IPS-NIHi11 (cell line): Measurements from ENCODE around the gene RAD51B.
"Not testable (repeated sequence)": the region's sequence is repeated elsewhere in the genome, so short reads cannot be mapped to it uniquely, and the experiment has no call there.

Experiments
- DNase-seq: peaks from one replicate; pipeline ENCODE4 v3.0.0; 2012; ENCODE audit warnings: mixed read lengths, low spot score

Gene RAD51B

DNA sequence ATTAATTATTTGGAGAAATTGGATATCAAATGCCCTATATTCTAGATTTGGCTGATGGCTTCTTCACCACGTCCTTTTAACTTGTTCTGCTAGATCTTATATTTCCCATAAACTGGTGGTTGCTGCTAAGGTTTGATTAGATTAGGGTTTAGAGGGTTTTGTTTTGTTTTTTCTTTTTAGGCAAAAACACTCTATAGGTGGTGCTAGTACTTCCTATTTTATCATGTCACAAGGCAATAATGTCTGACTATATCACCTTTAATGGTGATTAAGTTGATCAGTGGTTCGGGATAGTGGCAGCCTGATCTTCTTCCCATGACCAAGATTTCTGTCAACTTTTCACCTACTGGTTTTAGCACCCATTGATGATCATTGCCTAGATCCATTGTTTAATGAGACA is 455.1 kb downstream of the RAD51B start:
- DNase-seq = no peak

DNA sequence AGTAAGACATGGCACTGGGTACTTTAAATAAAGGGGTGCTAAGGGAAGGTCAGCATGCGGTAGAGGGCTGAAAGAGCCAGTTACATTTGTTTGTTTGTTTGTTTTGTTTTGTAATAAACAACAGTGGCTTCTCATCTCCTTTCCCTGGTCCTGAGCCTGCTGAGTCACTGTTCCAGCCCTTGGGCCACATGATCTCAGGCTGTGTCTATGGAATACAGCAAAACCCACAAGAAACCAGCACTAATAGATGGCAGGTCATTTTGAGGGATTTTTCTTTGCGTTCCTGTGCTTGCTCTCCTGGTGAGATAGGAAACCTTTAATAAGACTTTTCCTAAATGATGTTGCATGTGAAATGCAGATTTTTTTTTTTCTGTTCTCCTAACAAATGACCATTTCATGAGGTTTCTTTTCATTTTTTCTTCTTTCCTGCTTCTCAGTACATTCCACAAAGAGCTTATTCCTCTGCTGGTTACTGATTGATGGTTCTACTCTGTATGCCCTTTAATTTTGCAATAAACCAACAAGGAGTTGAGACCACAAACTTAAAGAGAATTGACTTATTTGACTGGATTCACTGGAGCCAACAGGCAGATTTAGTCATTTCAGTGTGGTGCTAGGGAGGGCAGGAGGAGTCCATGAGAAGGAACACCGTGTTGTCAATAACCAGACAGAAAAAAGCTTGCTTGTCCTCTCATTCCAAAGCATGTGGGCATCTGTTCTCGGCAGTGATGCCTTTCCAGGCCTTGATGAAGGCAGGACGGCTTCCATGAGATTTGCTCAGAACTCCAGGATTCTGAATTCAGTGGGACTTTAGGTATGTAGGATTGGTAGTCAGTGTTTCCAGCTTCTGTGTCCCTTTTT is 459.2 kb downstream of the RAD51B start:
- DNase-seq = no peak

DNA sequence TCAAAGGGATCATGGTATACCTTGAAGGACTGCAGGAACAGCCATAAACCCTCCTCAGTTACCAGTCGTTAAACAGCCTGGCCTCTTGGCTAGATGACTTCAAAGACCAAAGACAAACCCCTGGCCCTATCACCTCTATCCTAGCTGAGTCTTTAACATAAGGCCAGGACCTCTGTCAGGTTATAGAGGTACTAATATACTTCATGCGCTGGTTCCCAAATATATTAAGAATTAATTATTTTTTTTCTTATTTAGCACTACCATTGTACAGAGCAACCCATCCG is 459.8 kb downstream of the RAD51B start:
- DNase-seq = no peak

DNA sequence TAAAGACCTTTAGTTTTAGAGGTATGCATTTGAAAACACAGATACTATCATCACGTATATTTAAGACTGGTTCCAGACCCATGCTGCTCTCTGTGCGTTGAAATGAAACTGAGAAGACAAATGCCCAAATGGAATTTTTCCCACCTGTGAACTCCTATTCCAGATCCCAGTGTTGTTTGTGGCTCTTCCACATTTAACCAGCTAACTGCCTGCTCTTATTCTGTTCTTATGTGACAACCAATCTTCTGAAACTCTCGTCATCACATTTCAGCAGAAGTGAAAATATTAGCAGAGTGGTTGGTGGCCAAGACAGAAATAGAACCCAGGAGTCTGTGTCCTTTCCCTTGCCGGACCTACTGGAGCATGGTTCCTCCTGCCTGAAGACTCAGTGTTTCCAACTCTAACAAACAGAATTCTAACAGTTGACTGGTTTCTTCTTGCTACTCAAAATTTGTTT is 460.2 kb downstream of the RAD51B start:
- no peak for DNase-seq

GRCh38 chr14:68281497-68281896 is 461.9 kb downstream of the RAD51B start:
- DNase-seq = no peak

GRCh38 chr14:68282479-68283377 is 463.1 kb downstream of the RAD51B start:
- DNase-seq = no peak

DNA sequence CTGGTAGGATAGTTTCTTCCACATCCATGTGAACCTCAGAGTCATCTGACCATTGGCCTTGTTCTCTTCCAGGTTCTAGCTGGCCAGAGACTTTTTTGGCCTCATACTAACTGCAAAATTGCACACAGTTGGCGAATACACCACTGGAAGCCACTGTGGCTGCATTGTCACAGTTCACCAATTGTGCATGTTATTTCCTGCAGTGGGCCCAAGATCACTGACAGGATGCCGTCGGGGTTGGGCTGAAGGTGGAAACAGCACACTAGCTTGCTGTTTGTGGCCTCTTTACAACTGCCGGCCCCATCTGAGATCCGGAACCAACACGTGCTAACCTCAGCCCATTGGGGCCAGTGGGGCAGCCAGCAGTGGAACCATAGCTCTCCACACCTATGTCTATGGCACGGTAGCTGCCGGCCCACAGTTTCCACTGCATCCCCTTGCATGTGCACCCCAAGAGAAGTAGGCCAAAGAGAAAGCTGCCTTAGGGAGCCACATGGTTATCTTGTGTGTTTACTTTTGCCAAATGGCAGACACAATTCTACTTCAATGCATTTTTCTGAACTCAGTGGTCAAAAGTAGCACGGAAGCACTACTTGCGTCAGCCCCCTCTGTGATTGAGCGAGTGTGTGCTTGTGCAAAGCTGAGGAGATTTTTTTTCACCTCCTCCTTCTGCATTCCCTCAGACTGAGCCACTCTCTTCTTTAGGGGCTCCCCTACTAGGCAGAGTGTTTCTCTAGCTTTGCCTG is 464.0 kb downstream of the RAD51B start:
- DNase-seq = no peak

DNA sequence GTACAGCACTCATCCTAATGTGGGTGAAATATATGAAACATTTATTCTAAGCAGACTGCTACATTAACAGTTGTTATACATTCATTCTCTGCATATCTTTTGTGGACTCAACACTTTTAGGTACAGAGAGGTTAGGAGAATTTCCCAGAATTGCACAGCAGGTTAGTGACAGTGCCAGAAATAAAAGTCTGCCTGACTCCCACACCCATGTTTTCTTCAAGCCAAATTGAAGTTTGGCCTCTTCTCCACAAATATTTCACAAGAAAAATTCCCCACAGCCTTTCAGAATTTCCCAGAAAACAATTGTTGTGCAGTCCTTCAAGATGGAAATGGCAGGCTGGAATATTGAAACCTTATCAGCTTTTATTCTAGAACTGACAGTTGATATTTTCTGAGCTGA is 464.8 kb downstream of the RAD51B start:
- no peak for DNase-seq

- no peak for DNase-seq
Measured at GRCh38 chr14:68284834-68285233, 465.3 kb downstream of the RAD51B start.

DNA sequence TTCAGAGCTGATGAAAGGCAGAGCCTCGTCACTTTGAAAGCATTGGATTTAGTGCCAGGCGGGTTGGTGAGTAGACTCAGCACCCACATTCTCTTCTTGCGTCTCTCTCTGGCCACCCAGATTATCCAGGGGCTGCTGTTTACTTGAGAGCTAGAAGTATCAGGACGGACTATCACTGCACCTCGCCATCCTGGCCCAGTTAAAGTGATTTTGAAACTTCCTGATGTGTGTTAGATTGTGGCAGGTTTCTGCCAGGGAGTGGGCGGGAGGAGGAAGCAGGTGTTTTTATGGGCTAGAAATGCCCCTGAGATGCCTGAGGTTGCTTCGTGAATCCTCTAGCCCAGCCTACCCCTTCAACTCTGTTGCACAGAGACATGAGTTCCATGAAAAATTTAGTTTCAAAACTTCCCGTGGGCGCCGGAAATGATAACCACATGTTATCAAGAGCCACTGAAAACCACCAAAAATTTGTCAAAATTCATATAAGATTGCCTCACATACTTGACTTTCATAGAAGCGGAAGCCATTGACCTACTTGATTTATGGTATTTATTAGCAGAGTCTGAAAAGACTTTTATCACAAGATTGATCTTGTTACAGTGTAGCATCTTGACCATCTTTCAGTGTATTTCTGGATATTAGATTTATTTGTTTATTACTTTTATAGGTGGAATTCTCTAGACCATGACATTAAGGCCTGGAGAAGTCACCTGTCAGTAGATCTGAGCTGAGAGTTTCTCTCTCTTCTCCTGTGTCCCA is 466.0 kb downstream of the RAD51B start:
- no peak for DNase-seq

DNA sequence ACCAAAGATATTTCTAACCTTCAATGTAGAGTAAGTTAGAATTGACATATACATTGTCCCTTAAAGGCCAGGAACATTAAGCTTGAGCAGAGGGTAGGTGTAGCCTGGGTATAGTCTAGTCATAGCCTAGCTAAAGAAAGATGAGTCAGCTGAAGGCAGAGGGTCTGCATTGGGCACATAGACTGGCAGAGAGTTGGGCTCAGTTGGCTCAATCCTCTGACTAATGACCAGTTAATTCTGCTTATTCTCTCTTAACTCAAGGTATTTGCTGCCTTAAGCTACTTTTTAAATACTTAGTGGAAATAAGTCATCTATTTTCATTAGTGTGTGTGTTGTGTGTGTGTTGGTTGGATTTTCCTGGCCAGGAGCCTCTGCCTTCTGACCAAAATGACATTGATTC is 467.1 kb downstream of the RAD51B start:
- no peak for DNase-seq

DNA sequence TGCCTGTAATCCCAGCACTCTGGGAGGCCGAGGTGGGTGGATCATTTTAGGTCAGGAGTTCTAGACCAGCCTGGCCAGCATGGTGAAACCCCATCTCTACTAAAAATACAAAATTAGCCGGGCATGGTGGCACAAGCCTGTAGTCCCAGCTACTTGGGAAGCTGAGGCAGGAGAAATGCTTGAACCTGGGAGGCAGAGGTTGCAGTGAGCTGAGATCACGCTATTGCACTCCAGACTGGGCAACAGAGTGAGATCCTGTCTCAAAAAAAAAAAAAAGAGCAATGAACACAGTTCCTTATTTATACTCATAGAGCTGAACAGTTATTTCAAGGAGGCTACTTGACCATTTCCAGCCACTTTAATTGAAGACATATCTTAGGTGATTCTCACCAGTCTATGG is 469.9 kb downstream of the RAD51B start:
- not testable (repeated sequence) for DNase-seq

DNA sequence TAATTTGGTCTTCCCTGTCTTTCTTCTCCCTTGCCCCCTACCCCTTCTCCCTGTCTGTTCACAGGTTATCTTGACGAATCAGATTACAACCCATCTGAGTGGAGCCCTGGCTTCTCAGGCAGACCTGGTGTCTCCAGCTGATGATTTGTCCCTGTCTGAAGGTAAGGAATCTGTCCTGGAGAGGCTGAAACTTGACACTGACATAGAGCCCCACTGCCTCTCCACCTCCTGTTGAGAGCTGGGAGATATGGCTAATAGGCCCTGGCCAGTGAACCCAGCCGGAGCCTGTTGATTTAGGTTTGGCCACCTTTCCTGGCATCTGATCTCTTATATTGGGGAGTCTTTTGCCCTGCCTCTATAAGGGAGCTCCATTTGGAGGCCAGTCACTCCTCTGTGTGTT is 472.2 kb downstream of the RAD51B start:
- peak; percentile 71 for DNase-seq

DNA sequence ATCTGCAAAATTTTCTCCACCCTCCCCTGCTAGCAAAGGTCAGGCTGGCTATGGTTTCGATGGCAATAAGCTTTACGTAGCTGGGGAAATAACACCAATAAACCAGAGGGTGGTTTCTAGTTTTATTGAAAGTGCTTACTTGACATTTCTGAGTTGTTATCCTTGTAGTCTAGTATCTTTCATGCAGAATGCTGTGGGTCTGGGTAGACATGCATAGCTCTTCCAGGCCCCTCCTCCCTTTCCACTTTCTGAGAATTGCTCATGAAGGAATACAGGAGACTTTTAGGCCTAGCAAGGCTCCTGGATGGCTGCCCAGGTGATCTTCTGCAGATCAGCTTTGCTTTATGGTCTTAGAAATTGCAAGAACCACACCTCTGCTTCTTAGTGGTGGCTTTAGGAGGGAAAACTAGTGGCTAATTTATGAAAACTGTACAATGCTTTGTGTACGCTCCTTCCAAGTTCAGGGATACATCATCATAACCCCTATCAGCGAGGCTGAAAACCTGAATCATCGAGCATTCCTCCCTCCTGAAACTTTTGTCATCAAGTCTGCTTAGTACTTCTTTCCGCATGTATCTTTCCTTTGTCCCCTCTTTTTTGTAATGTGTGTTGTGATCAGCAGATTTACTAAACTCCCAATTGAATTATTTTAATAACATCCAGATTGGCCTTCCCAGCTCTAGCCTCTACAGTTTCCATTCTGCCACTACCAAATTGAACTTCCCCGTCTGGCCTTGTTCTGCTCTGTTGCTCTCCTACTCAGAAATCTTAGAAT is 473.0 kb downstream of the RAD51B start:
- no peak for DNase-seq

DNA sequence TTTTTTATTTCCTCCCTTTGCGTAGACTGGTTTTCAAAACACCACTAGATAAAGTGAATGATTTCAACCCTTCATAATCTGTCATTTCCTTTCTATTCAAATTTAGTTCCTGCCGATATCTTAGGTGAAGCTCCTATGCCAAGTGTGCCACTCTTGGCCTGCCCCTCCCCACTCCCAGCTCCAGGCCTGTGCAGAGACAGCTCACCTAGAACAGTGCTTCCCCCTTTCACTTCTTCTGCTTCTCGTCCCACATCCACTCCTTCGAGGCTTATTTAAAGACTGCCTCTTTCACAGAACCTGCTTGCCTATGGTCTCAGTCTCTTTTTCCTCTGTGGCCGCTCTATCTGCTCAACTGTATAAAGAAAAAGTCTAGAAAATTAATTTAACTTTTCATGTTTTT is 473.8 kb downstream of the RAD51B start:
- no peak for DNase-seq

DNA sequence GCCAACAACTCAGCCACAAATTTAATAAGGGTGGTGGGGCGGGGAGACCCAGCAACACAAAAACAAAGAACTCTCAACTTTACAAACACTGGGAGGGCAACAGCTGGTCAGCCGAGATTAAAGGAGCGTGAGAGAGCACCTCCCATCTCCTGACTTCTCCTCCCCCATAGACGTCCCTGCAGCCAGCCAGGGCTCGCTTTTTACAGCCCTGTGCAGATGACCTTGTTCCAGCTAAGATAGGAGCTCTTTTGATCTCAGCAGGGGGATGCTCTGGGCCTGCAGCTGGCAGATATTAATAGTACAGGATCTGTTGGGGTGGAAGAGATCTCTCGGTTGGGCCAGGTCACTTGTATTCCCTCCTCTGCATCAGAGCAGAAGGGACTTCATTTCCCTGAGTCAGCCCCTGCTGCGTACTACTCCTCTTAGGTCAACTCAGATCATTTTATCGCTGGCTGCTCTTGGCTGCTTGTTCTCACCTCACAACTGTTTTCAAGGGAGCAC is 475.8 kb downstream of the RAD51B start:
- no peak for DNase-seq

- no peak for DNase-seq
Measured at GRCh38 chr14:68297039-68297438, 477.5 kb downstream of the RAD51B start.

DNA sequence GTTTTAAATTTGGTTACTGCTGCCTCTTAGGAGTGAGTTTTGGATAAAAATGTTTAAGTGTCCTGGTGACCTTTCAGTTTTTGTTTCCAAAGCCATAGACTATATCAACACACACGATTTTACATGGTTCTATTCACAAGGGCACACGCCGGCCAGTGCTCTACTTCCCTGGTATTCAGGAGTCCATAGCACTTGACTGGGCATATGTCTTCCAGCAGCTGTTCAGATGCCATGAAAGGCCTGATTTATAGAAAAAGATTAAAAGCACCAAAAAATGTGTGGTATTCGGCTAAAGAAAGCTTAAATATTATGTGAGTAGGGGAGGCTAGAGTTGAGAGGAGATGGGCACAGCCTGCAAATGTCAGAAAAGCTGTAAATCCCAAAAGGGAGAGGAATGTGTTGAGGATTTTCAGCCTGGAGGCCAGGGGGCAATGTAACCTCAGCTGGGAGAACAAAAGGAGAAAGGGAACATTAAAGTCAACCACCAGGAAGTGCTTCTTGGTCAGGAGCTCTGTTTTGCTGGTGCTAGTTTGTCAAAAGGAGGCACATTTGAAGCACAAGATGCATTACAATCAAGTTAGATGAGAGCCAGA is 478.4 kb downstream of the RAD51B start:
- peak; percentile 50 for DNase-seq

DNA sequence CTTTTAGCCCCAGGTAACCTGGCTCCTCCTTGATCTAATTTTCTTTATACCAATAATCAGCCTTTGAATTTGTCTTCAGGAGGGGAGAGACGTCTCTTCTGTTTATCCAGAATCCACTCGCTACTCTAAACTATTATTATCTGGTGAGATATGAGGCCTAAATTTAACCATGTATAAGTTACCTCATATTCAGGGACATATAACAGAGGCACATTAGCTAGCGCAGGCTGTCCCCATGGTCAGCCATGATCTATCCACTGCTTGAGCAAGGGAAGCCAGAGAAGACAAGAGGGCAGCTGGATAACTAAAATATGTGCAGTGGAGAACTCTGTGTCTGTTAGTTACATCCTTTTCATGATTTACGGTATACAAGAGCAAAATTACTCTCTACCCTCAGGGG is 481.0 kb downstream of the RAD51B start:
- DNase-seq = no peak

DNA sequence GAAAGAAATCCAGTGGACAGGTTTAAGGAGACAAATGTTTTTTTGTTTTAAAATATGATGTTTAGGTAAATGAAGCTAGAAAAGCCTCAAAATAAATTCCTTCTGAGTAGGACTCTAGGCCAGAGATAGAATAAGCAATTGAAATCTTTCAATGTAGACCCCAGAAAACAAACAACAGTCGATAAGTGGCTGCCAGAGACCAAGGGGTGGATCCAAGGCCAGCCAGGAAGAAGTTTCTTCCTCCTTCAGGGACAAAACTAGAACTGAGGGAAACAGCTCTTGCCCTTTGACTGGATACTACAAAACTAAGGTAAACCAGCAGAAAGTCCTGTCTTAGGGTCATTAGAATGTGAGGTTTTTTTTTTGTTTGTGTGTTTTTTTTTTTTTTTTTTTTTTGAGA is 481.6 kb downstream of the RAD51B start:
- no peak for DNase-seq
